IPS-11a (cell line): Measurements from ENCODE around the gene NFIA.
"Not testable (repeated sequence)": the region's sequence is repeated elsewhere in the genome, so short reads cannot be mapped to it uniquely, and the experiment has no call there.

Source experiments
- H3K4me3 ChIP-seq: one replicate; pipeline ENCODE4 v1.5.1; 2013; ENCODE audit warnings: low read depth, low read length, control low read depth

NFIA gene

DNA sequence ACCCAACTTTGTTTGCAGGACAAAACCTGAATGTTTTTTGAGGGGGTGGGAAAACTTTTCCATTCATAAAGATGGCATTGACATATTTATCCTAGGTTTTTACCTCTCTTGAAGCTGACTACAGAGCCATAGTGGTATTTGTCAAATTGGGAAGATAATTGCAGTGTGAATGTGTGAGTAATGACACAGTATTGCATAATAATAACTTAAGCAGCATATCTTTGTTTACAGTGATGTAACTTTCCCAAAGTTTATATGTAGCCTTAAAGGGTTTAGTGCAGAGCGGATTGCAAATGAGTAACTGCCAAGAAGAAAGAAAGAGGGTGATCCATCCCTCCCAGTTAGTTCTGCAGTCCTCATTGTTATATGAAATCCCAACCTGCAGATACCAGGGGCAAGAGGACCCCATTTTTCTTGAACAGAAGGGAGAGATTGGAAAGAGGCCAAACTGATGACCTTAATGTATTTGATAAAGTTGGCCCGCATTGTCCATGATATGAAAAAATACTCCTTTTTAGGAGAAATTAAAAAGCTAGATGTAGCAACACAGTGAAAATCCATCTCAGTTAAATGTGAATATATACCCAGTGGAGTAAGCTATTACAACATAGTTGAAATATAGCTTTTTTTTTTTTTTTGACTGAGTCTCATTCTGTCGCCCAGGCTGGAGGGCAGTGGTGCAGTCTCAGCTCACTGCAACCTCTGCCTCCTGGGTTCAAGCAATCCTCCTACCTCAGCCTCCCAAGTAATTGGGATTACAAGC is 23.7 kb upstream of the NFIA start:
- no peak overlapping the region for H3K4me3 ChIP-seq

DNA sequence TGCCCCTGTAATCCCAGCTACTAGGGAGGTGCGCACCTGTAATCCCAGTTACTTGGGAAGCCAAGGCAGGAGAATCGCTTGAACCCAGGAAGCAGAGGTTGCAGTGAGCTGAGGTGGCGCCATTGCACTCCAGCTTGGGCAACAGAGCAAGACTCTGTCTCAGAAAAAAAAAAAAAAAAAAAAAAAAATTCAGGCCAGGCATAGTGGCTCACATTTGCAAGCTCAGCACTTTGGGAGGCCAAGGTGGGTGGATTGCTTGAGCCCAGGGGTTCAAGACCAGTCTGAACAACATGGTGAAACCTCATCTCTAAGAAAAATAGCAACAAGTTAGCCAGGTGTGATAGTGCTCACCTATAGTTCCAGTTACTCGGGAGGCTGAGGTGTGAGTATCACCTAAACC is 20.8 kb upstream of the NFIA start:
- not testable (repeated sequence) for H3K4me3 ChIP-seq

DNA sequence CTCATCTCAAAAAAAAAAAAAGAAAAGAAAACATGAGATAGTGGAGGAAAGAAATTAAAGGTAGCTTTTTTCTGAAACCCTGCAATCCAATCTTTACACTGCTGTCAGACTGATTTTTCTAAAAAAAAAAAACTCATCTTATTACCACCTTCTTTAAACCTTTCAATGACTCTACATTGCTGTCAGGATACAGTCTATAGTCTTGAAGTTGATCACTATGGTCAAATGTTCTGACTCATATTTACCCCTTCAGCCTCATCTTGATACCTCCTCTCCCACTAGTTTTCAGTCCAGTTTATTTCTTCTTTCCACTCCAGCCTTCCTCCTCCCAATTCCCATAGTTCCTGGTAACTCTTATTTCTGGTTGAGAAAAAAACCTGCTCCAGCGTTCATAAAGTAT is 17.7 kb upstream of the NFIA start:
- H3K4me3 ChIP-seq: no peak overlapping the region

DNA sequence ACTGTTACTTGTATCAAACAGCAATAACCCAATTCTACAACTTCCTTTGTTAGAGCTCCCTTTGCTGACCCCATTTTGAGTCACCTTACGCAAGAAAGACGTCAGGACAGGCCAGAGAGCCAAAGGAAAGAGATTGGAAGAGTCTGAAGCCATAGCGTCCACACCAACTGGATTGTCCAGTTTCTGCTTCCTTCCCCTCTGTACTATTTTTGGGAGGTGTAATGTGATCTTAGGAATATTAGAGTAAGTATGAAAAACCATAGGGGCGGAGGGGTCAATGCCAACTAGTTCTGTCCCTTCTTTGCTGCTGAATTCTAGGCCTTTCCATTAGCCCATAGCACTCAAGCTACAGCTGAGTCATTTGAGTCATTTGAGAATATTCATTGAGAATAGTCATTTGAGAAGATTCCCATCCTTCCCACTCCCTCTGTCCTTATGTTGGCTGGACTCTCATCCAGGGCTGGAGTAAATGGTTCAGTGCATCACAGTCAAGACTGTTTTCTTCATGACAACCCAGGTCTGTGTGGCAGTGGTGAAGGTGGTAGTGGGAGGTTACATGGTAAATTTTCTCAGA is 14.8 kb upstream of the NFIA start:
- H3K4me3 ChIP-seq: no peak overlapping the region

DNA sequence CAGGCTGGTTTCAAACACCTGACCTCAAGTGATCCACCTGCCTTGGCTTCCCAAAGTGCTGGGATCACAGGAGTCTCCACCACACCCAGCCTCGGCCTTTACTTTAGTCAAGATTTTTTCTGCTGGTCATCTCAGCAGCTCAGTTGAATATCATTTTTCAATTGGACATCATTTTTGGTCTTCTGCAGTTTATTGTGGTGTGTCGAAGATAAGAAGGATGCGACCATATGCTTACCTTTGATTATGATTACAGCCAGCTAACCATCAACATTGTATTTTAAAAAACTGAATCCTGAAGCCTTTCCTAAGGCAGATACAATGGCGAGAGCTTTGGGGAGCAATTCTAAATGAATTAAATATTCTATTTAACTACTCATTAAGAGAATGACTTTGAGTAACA is 12.3 kb upstream of the NFIA start:
- H3K4me3 ChIP-seq: no peak overlapping the region

DNA sequence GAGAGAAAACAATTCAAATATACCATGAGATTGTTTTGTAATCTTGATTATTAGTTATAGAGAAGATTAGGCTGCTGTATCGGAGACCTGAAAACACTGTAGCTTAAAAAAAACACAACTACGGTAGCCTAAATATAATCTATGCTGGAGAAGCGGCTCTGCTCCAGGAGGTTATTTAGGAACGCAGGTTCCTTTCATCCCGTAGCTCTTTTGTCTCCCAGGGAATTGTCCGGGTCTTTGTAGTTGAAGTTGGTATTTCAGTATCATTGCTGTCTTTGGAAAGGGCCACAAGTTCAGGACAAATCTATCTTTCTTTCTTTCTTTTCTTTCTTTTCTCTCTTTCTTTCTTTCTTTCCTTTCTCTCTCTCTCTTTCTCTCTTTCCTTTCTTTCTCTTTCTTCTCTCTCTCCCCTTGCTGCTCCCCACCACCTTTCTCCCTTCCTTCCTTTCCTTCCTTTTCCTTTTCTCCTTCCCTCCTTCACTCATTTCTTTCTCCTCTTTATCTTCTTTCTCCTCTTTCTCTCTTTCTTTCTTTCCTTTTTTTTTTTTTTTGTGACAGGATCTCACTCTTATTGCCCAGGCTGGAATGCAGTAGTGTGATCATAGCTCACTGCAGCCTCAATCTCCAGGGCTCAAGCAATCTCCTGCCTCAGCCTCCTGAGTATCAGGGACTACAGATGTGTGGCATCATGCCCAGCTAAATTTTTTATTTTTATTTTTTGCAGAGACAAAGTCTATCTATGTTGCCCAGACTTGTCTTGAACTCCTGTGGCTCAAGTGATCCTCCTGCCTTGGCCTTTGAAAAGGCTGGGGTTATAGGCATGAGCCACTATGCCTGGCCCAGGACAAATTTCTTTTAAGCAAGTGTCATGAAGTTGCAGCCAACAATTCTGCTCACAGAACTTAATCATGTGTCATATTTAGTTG is 10.9 kb upstream of the NFIA start:
- no peak overlapping the region for H3K4me3 ChIP-seq

DNA sequence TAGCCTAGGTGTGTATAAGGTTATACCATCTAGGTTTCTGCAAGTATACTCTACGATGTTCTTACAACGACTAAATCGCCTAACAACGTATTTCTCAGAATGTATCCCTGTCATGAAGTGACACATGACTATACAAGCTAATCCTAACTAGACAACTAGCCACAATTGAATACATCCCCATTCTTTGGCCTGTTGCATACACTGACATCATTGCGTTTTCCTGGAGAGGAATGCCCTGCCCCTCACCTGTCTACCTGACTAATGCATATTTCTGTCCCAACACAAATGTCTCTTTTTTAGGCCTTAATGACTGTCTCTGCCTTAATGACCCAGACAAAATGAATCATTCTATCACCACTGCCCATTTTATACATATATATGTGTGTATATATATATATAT is 8.5 kb upstream of the NFIA start:
- no peak overlapping the region for H3K4me3 ChIP-seq

DNA sequence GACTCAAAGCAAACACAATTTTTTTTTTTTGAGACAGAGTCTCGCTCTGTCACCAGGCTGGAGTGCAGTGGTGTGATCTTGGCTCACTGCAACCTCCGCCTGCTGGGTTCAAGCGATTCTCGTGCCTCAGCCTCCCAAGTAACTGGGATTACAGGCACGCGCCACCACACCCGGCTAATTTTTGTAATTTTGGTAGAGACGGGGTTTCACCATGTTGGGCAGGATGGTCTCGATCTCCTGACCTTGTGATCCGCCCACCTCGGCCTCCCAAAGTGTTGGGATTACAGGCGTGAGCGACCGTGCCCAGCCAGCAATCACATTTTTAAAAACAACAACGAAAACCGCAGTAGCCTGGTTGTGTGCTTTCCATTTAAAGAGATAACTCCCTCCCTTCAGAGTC is 6.5 kb upstream of the NFIA start:
- H3K4me3 ChIP-seq: not testable (repeated sequence)

DNA sequence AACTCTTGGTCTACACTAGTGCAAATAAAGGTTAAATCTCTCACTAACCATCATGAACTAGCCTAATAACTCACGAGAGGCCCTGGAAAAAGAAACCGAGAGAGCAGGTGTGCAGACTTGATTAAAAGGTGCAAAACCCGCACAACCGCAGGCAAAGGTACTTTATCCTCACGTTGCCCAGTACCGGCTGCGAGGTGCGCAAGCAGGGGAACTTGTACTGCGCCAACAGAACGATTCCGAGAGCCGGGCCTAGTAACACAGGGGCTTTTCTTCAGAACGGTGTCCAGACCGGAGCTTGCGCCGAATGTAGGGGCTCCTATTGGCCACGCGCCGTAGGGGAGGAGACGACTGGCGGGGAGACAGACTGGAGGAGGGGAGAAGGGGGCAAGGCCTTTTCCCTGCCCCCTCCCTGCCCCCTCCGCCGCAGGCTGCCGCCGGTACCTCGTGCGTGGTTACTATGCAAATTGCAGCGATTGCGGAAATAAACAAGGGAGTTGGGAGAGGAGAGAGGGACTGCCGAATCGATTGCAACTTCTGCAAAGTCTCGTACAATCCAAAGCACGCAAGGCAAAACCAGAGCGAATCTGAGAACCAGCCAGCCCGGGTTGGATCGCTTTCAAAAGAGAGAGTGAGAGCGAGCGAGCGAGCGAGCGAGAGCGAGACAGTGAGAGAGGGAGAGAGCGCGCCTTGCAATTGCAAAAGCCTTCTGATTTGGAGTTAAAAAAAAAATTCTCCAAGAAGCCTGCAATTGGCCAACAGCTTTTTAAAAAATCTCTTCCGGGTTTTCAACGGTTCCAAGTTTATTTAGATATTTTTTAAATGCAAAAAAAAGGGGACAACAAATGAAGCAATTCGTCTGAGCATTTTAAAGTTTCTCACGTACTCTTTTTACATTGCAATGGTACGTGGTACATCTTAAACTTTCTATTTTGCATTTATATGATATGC is 5.4 kb upstream of the NFIA start:
- H3K4me3 ChIP-seq: peak overlapping the region; percentile 44

DNA sequence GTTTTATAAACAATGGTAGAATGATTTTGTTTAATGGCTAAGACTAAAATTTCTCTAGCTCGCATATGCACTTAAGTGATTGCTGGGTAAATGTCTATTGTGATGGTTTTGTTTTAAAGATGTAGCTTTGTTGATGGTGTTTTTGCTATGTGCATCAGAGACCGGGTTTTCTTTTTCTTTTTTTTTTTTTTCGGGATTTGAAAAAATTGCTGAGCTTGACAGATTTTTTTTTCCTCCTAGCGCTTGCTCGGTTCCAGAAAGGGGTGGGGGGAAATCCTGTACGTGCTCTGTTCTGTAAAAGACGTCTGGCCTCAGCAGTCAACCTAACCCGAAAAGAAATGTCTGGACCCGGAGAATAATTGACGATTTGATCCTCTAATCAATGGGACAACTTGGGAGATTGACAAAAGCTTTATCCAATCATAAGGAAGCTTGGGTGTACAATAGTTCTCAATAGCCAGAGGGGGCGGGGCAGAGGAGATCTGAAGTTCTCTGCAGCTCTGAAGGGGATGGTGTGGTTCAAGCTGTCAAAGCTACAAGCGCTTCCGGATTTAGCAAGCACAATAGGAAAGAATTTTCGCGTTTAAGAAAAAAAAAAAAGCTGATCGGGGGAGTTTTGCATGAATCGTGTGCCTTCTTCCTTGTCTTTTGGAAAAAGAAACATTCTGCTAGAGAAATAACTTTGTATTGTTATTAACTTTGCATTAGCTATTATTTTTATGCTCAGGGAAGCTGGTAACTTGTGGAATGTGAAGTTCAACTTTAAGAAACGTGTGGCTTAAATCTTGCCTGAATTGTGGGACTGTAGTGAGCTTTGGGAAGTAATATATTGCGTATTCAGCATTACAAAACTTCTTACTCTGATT is 4.5 kb upstream of the NFIA start:
- peak overlapping the region; percentile 44 for H3K4me3 ChIP-seq

DNA sequence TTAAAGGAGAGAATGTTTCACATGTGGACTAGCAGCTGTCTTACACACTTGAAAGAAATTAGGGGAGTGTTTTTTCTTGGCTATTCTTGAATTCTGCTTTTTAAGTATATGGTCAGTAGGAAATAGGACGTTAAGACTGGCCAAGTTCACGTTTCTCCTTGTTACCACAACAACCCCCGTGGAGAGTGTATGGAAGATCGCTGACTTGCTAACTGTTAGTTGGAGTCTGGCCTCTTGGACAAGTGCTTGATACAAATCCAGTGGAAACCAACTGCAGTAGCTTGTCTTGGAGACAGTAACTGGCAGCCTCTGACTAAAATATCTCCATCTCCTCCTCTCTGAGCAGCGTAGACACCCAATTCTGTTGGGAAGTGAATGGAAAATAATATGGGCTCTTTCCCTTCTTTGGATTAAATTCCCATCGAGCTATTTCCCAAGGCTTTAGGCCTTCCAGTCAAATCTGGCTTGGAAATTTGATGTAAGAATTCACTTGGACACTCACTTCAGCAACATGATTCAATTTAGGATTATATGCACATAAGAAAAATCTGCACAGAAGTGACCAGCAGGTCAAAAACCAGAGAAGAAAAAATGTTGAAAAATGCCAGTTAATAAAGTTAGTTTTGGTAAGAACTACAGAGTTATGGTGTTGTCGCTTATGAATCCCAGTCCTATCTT is 3.6 kb upstream of the NFIA start:
- H3K4me3 ChIP-seq: no peak overlapping the region

DNA sequence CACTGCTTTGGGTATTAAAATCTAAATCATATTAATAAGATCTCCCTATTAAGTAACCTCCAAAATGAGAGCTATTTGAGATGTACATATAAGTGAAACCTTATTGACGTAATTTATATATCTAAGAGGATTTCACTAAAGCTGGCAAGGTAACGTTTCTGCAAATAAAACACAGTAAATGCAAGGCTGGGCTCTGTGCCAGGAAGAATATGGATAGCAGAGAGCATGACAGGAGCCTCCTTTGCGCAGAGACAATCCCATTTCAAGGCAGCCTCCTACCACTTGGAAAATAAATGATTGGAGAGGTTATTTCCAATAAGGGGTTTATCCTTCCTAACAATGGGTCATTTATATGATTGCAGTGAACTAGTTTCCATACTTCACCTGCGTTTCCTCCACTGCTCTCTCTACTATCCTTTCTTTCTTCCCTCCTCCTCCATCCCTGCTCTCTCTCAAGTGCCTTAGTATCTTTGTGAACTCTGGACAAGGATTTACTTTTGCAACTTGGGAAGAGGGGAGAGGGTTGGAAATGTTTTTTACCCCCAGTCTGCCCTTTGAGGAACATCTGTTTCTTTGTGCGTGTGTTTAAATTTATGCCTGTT is 3.0 kb upstream of the NFIA start:
- H3K4me3 ChIP-seq: no peak overlapping the region

DNA sequence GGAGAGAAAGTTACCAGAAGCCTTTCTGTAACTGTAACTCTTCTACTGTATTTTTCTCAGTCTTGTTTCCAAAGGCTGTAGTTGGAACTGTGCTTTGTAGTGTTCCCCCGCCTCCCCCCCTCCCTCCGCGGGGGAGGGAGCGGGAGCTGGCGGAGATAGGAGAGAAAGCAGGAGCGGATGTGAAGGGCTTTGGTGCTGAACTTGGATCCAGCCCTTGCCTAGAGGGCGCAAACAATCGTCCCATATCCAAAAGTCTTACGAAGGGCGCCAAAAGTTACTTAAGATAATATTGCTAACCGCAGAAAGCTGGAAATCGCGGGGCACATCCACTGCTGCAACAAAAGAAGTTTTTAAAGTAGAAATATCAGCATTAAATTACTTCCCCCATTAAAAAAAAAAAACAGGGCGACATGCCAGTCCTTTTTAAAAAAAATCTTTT is 2.4 kb upstream of the NFIA start:
- H3K4me3 ChIP-seq: peak overlapping the region; percentile 13

DNA sequence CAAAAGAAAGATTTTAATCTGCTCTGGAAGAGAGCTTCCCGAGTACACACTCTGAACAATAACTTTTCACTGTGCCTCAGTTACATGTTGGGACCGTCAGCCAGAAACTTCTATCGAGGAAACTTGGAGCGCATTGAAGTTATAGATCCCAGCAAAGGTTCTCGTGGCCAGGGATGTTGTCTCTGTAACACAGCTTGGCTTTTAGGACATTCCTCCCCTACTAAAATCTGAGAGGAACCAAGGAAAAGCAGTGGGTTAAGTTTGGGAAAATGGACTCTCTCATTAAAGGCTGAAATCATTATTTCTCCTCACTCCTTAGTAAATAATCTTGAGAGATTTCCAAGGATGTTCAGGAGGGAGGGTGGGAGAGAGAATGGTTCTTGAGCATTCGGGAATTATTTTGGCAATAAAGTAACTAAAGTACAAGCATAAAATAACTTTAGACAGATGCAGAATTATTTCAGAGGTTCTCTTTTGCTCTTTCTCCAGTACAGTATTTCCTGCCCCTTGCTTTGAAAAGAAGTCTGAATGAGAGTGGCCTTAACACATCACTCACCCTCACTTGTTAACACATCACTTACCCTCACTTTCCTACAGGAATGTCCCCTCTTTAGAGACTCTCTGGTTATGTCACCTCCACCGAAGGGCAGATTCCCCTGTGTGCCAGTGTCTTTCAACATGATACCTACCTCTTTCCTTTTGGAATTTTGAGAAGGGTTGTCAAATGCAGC is 1.8 kb upstream of the NFIA start:
- H3K4me3 ChIP-seq: no peak overlapping the region

DNA sequence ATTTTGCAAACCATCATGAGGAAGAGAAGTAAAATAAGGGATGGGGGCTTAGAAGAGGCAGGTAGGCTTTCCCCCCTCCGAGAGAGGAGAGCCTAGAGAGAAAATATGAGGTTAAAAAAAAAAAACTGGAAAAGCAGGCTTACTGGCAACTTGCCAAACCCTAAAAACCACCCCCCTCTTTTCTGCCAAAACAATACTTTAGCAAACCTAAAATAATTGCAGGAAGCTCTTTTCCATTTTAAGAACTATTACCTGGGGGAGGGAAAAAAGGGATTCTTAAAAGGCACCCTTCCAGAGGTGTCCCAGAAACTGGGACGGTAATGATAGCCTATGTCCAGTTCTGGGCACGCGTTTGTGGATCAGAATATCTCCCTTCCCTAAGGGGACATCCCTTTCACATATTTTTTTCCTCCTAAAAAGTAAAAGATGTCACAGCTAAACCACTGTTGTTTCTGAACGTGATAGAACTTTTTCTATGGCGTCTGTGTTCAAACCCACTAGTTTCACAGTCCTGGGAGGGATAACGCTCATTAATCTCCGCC is 1.1 kb upstream of the NFIA start:
- H3K4me3 ChIP-seq: no peak overlapping the region

DNA sequence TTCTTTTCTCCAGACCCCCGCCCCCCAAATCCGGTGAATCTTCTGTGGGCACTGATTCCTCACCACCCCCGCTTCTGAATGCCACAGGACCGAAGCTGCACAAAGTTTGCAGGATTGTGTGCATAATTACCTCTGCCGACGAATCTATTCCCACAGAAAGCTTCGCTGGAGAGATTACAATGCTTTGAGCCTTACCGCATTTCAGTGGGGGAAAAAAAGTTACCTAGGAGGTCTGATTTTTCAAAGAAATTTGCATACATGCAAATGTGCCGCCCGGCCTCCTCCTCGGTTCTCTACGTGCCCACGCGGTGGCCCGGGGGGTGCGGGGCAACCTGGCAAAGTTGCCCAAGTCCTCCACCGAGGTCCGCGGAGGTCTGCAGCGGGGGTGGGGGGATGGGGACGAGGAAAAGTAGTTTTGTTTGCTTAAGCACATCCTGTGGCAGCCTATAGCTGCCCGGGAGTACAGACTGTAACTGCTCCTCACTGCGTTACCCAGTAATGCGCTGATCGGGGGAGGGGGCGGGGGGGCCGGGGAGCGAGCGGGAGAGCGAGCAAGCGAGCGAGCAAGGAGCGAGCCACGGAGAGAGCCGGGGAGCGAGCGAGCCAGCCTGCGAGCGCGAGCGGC is 563 bp upstream of the NFIA start:
- H3K4me3 ChIP-seq: peak overlapping the region; percentile 43

DNA sequence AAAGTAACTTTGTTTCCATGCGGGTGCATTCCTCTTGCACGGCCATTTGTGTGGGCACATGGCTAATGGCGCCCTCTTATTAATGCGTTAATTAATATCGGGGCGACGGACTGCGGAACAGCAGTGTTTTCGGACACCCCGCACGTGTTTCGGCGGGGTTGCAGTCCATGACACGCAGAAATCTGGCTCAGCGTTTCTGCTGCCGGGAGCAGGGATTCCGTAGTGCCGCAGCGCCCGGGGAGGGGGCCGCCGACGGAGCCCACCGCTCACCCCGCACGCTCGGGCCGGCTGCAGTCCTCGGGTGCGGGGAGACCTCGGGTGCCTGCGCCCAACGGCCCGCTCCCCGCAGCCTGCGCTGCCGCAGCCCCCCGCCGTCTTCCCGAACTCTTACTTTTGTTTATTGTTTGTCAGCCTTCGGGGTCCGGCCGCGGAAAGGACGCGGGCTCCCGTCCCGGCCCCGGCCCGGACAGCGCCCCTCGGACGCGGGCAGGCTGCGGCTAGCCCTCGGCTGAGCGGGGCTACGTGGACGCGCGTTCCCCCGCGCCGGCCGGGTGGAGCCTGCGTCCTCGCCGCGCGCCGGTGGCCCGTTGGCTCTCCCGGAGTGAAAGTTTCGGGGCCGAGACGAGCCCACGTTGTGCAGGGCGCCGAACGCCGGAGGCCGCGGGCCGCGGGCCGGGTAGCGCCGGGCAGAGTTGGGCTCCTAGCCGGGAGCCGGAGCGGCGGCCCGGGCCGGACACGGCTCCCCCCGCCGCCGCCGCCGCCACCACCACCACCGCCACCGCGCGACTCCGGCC is 849 bp downstream of the NFIA start:
- peak overlapping the region; percentile 61 for H3K4me3 ChIP-seq
